ENCODE measurements around the gene PCK2. TPM values are rescaled to one million over a fixed set of nuclear protein-coding genes. Genes with fewer than 3 reads are reported as not detected.

Gene PCK2
- total and polyA plus RNA-seq, 12 donors: 0.75 to 7.3 (median 2.6) TPM

DNA sequence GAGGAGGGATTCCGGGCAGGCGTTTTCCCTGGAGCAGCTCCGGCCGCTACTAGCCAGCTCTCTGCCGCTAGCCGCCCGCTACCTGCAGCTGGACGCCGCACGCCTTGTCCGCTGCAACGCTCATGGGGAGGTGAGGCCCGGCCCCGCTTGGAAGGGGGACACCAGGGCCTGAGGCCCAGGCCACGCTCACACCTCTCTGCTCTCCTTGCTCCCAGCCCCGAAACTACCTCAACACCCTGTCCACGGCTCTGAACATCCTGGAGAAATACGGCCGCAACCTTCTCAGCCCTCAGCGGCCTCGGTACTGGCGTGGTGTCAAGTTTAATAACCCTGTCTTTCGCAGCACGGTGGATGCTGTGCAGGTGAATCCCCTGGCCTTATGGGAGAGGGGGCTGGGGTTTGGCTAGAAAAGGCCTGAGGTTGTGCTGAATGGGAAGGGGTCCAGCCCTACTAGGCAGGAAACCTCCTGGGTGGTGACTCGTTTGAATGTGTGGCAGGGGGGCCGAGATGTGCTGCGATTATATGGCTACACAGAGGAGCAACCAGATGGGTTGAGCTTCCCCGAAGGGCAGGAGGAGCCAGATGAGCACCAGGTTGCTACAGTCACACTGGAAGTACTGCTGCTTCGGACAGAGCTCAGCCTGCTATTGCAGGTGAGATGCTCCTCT lies 53.8 kb downstream of the PCK2 start:
- TF ChIP-seq, protein P1, sequence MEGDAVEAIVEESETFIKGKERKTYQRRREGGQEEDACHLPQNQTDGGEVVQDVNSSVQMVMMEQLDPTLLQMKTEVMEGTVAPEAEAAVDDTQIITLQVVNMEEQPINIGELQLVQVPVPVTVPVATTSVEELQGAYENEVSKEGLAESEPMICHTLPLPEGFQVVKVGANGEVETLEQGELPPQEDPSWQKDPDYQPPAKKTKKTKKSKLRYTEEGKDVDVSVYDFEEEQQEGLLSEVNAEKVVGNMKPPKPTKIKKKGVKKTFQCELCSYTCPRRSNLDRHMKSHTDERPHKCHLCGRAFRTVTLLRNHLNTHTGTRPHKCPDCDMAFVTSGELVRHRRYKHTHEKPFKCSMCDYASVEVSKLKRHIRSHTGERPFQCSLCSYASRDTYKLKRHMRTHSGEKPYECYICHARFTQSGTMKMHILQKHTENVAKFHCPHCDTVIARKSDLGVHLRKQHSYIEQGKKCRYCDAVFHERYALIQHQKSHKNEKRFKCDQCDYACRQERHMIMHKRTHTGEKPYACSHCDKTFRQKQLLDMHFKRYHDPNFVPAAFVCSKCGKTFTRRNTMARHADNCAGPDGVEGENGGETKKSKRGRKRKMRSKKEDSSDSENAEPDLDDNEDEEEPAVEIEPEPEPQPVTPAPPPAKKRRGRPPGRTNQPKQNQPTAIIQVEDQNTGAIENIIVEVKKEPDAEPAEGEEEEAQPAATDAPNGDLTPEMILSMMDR (IDR thresholded peaks at IDR 0.05): no peak
- ATAC-seq (peak in 1 of 8 donors; percentile 1), DNase-seq (no peak)
- Histone ChIP-seq H3K36me3 (peaks cover 0 to 68% (median 41%) of the 10 kb centered on the region in 9 donors), H3K4me1 (peaks cover 15 to 51% (median 27%) of the 10 kb centered on the region in 9 donors), H3K27me3 (no peaks in the 10 kb centered on the region), H3K4me3 (peak overlapping the region; percentile 75 to 96 (median 84)), H3K27ac (peak overlapping the region; percentile 64 to 97 (median 94)), H3K9me3 (no peaks in the 10 kb centered on the region)
- WGBS, 2 donors: 5% methylated on average over 29 of the region's 29 CpGs
- intact Hi-C loops (cut with DNase I): loop anchor here in 4 of 10 donors (2.0 to 10.0 kb wide), 4 partner anchors 13 to 843 kb away; partner anchors contain the start of genes DCAF11 (in 3 of the 4), NRL (in 3 of the 4), BCL2L2 (in 1 of the 4) and IRF9 (in 1 of the 4)

DNA sequence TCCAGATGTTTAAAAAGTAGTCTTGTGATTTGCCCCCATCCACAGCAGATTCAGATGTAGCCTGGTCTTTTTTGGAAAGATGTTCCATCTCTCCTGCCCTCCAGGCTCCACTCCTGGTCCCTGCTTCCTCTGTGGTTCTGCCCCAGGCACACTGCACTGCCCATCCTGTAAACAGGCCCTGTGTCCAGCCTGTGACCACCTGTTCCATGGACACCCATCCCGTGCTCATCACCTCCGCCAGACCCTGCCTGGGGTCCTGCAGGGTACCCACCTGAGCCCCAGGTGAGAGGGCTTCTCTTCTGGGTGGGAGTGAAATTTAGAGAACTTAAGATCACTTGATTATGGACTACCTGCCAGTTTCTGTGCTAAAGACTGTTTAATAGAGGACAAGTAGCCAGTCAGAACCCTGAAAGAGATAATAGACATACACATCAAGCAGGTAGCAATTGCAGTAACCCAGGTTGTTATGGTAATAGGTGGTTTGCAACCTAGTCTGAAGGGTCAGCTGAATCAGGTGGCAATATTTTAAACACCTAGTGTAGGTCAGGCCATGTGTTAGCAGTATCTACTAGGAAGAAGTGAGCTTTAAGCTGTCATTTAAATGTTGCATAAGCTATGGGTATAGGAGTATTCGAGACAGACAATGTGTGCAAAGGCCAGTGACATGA lies 55.3 kb downstream of the PCK2 start:
- intact Hi-C loops (cut with DNase I): loop anchor here in 3 of 10 donors (5.0 to 10.0 kb wide), 2 partner anchors 37 to 845 kb away; partner anchors contain the start of genes DCAF11 (in 2 of the 3), NRL (in 2 of the 3), BCL2L2 (in 1 of the 3) and PPP1R3E (in 1 of the 3)
- peaks cover 15 to 40% (median 27%) of the 10 kb centered on the region in 9 donors for H3K4me1 ChIP-seq
- ATAC-seq: no peak
- H3K27ac ChIP-seq: no peak overlapping the region
- TF ChIP-seq, protein P1 (IDR thresholded peaks at IDR 0.05): no peak
- no peaks in the 10 kb centered on the region for H3K9me3 ChIP-seq
- WGBS, 2 donors: 94 to 97% methylated on average over 3 of the region's 3 CpGs
- DNase-seq: no peak
- peak overlapping the region in 1 of 10 donors; percentile 75 for H3K4me3 ChIP-seq
- peaks cover 0 to 70% (median 48%) of the 10 kb centered on the region in 9 donors for H3K36me3 ChIP-seq
- H3K27me3 ChIP-seq: no peaks in the 10 kb centered on the region

DNA sequence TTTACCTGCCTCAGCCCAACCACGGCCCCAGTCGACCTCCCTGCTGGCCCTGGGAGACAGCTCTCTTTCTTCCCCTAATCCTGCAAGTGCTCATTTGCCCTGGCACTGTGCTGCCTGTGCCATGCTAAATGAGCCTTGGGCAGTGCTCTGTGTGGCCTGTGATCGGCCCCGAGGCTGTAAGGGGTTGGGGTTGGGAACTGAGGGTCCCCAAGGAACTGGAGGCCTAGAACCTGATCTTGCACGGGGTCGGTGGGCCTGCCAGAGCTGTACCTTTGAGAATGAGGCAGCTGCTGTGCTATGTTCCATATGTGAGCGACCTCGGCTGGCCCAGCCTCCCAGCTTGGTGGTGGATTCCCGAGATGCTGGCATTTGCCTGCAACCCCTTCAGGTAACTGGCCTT lies 56.0 kb downstream of the PCK2 start:
- intact Hi-C loops (cut with DNase I): no loop called here
- Histone ChIP-seq H3K36me3 (peaks cover 0 to 70% (median 55%) of the 10 kb centered on the region in 9 donors), H3K27ac (no peak overlapping the region), H3K27me3 (no peaks in the 10 kb centered on the region), H3K9me3 (no peaks in the 10 kb centered on the region), H3K4me3 (no peak overlapping the region), H3K4me1 (peaks cover 15 to 35% (median 27%) of the 10 kb centered on the region in 9 donors)
- 88 to 93% methylated on average over 9 of the region's 9 CpGs for WGBS, 2 donors
- ATAC-seq (no peak), DNase-seq (no peak)
- TF ChIP-seq, protein P1 (IDR thresholded peaks at IDR 0.05): no peak

DNA sequence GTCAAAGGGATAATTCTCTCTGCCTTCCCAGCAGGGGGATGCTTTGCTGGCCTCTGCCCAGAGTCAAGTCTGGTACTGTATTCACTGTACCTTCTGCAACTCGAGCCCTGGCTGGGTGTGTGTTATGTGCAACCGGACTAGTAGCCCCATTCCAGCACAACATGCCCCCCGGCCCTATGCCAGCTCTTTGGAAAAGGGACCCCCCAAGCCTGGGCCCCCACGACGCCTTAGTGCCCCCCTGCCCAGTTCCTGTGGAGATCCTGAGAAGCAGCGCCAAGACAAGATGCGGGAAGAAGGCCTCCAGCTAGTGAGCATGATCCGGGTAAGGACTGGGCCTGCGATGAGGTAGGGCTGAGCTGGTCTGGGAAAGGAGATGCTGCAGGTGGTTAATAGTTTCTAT lies 56.5 kb downstream of the PCK2 start:
- ATAC-seq (no peak), DNase-seq (no peak)
- H3K9me3 ChIP-seq: no peaks in the 10 kb centered on the region
- TF ChIP-seq, protein P1 (IDR thresholded peaks at IDR 0.05): no peak
- peaks cover 12 to 30% (median 23%) of the 10 kb centered on the region in 9 donors for H3K4me1 ChIP-seq
- intact Hi-C loops (cut with DNase I): no loop called here
- H3K4me3 ChIP-seq: no peak overlapping the region
- 93 to 94% methylated on average over 9 of the region's 9 CpGs for WGBS, 2 donors
- peaks cover 0 to 71% (median 60%) of the 10 kb centered on the region in 9 donors for H3K36me3 ChIP-seq
- no peak overlapping the region for H3K27ac ChIP-seq
- no peaks in the 10 kb centered on the region for H3K27me3 ChIP-seq
